ENCODE data around the gene ZNF8. TPM values are rescaled to one million over a fixed set of nuclear protein-coding genes. Genes with fewer than 3 reads are reported as not detected.

Gene ZNF8
- total and polyA plus RNA-seq, 10 of the 15 experiments (the other 5 are each of a cell fraction or from before 2014, with no cell fraction given) = 0.46 to 5.4 (median 2.6) TPM

DNA sequence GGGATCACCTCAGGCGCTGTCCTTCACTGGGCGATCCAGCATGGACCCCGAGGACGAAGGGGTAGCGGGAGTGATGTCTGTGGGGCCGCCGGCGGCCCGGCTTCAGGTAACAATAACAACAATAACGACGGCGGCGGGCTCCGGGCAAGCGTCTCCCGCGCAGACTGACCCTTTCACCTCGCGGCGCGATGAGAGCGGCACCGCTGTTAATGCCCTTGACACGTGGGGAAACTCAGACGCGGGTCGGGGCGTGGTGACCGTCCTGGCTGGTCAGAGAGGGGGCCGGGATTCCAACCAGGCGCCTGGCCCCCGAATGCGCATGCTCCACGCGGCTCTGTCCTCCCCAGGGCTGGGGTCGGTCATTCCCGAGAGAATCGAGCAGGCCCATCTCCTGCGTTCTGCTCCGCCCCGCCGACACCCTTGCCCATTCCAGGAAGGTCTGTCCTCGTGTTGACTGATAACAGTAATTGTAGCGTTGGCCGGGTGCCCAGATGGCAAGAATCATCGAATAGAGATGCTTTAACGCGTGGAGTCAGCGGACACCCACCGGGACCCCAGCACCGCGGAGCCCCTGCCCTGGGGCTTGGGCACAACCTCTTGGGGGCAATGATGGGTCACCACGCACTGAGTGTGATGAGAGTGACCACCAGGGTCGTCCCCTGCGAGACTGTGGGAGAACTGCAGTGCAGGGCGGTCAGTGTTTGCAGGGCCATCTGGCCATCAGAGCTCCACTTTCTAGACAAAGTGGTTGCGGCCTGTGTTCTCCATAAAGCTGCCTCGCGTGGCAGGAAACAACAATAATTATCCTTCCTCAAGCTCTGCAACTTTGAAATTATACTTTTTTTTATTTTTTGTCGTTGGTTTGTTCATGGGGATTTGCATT, 528 bp downstream of the ZNF8 start:
- BruUV-seq (replicated peaks) = no TSS peak
- 4% methylated on average over 60 of the region's 60 CpGs for WGBS (ENCODE audit: insufficient coverage, insufficient replicate concordance, low lambda C conversion rate, missing lambda C conversion rate)
- ChIA-PET CTCF (no interaction called here), SMC1A (ENCODE audit: uncharacterized antibody, unreplicated experiment) (interaction anchor here (0.7 to 1.0 kb wide), 2 partner anchors 22 to 61 kb away, joined by 3 to 4 read pairs; no protein-coding TSS in a partner anchor), POLR2A (interaction anchor here (0.8 to 1.0 kb wide), 2 partner anchors 96 to 276 kb away, joined by 4 read pairs; partner anchors contain the start of genes ZNF274 and ZNF606), RAD21 (ENCODE audit: unreplicated experiment) (interaction anchor here (0.9 kb wide), 1 partner anchor 161 kb away, joined by 3 read pairs; the partner anchor contains the start of gene ZNF132)
- FAIRE-seq (peak; percentile 13), ATAC-seq (peak; percentile 57), DNase-seq (ENCODE audit: low read depth, low spot score) (no peak)
- no peaks in the 10 kb centered on the region for H3K36me3 ChIP-seq (ENCODE audit: control insufficient read depth in 2 of 2, insufficient read depth in 2 of 2, low read length in 1 of 2)
- TF ChIP-seq MAX (IDR thresholded peaks at IDR 0.05; ENCODE audit: low read depth, low read length) (peak; percentile 18; the same call in 1 of the 2 replicates), NKRF (conservative IDR thresholded peaks at IDR 0.05) (peak; percentile 45; the same call in 1 of the 2 replicates), HDAC6 (IDR thresholded peaks at IDR 0.05; ENCODE audit: unreplicated experiment) (no peak), SMARCA5 (IDR thresholded peaks at IDR 0.05) (0 out of 2 replicates have a peak, but pooled peaks have one; percentile 34), TCF12 (IDR thresholded peaks at IDR 0.05; ENCODE audit: low read depth, low read length) (no peak), SRF (IDR thresholded peaks at IDR 0.05; ENCODE audit: low read depth in 2 of 2, low read length in 2 of 2) (0 out of 4 replicates have a peak, but pooled peaks of 1 of the 2 experiments have one; percentile 41), MXI1 (IDR thresholded peaks at IDR 0.05; ENCODE audit: low read depth, low read length) (peak; percentile 38; the same call in 1 of the 2 replicates), NR2F1 (conservative IDR thresholded peaks at IDR 0.05) (peak; percentile 62), RELA (IDR thresholded peaks at IDR 0.05; ENCODE audit: borderline replicate concordance, partially characterized antibody) (peak; percentile 9), MEF2B (IDR thresholded peaks at IDR 0.05; ENCODE audit: partially characterized antibody, poor library complexity, severe bottlenecking) (peak; percentile 24), ZNF207 (IDR thresholded peaks at IDR 0.05; ENCODE audit: borderline replicate concordance) (0 out of 2 replicates have a peak, but pooled peaks have one; percentile 17), SMC3 (IDR thresholded peaks at IDR 0.05; ENCODE audit: borderline replicate concordance, low read length) (no peak)
- TF ChIP-seq, protein P1, sequence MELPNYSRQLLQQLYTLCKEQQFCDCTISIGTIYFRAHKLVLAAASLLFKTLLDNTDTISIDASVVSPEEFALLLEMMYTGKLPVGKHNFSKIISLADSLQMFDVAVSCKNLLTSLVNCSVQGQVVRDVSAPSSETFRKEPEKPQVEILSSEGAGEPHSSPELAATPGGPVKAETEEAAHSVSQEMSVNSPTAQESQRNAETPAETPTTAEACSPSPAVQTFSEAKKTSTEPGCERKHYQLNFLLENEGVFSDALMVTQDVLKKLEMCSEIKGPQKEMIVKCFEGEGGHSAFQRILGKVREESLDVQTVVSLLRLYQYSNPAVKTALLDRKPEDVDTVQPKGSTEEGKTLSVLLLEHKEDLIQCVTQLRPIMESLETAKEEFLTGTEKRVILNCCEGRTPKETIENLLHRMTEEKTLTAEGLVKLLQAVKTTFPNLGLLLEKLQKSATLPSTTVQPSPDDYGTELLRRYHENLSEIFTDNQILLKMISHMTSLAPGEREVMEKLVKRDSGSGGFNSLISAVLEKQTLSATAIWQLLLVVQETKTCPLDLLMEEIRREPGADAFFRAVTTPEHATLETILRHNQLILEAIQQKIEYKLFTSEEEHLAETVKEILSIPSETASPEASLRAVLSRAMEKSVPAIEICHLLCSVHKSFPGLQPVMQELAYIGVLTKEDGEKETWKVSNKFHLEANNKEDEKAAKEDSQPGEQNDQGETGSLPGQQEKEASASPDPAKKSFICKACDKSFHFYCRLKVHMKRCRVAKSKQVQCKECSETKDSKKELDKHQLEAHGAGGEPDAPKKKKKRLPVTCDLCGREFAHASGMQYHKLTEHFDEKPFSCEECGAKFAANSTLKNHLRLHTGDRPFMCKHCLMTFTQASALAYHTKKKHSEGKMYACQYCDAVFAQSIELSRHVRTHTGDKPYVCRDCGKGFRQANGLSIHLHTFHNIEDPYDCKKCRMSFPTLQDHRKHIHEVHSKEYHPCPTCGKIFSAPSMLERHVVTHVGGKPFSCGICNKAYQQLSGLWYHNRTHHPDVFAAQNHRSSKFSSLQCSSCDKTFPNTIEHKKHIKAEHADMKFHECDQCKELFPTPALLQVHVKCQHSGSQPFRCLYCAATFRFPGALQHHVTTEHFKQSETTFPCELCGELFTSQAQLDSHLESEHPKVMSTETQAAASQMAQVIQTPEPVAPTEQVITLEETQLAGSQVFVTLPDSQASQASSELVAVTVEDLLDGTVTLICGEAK (IDR thresholded peaks at IDR 0.05; ENCODE audit: borderline replicate concordance) = 0 out of 2 replicates have a peak, but pooled peaks have one; percentile 0
- no peaks in the 10 kb centered on the region for H4K20me1 ChIP-seq (ENCODE audit: control insufficient read depth, insufficient read depth)
- peaks cover 18% of the 10 kb centered on the region for H3K79me2 ChIP-seq (ENCODE audit: control insufficient read depth, insufficient read depth, low read length)
- peak overlapping the region; percentile 70 for H3K27ac ChIP-seq (ENCODE audit: control insufficient read depth, insufficient read depth)
- peak overlapping the region; percentile 93 for H3K4me2 ChIP-seq (ENCODE audit: control insufficient read depth, insufficient read depth)
- intact Hi-C loops (cut with micrococcal nuclease; ENCODE audit: unreplicated experiment) (loop anchor here (2.0 kb wide), 1 partner anchor 532 kb away; the partner anchor contains the start of gene ZNF776), in situ Hi-C loops (cut with MboI) (loop anchor here (10.0 kb wide), 1 partner anchor 1864 kb away; no protein-coding TSS in a partner anchor)
- H3K4me3 ChIP-seq = peak overlapping the region; percentile 83
- peak overlapping the region; percentile 84 for H3K9ac ChIP-seq (ENCODE audit: control insufficient read depth, insufficient read depth, low read length)
- peaks cover 2% of the 10 kb centered on the region for H3K9me3 ChIP-seq (replicated peaks; ENCODE audit: control insufficient read depth, insufficient read depth, low read length)
- H3K27me3 ChIP-seq (replicated peaks in 1 of 2; ENCODE audit: control insufficient read depth in 2 of 2, insufficient read depth in 2 of 2, low read length in 1 of 2) = no peaks in the 10 kb centered on the region
- H2AFZ ChIP-seq (ENCODE audit: control insufficient read depth, low read depth, low read length) = peak overlapping the region; percentile 88
- no peaks in the 10 kb centered on the region; the same call in 1 of the 2 replicates for H3K4me1 ChIP-seq (ENCODE audit: control insufficient read depth, insufficient read depth, low read length)

Data from GM12878 (cell line).